ENCODE data around the gene TRIM72.
"Not testable (repeated sequence)": the region's sequence is repeated elsewhere in the genome, so short reads cannot be mapped to it uniquely, and the experiment has no call there.

Gene TRIM72

GRCh38 chr16:31225193-31225592 is 11.3 kb downstream of the TRIM72 start:
- Histone ChIP-seq H3K4me3 (no peak overlapping the region), H3K9ac (ENCODE audit: insufficient read length) (no peak overlapping the region)
- TF ChIP-seq EZH2 (IDR thresholded peaks at IDR 0.05) = no peak
- TF ChIP-seq POLR2AphosphoS5 (IDR thresholded peaks at IDR 0.05; ENCODE audit: borderline replicate concordance, low read depth, low read length) = no peak
- TF ChIP-seq FOXP2 (optimal IDR thresholded peaks at IDR 0.05; ENCODE audit: control extremely low read depth, extremely low read length, insufficient read depth) = no peak

GRCh38 chr16:31228206-31228605 is 14.3 kb downstream of the TRIM72 start:
- H3K4me3 ChIP-seq = no peak overlapping the region
- H3K9me3 ChIP-seq (ENCODE audit: low read depth, low read length) = no peaks in the 10 kb centered on the region
- H3K36me3 ChIP-seq (ENCODE audit: insufficient read depth, low read length) = no peaks in the 10 kb centered on the region
- no peak overlapping the region for H3K9ac ChIP-seq (ENCODE audit: insufficient read length)
- no peak for TF ChIP-seq FOXP2 (optimal IDR thresholded peaks at IDR 0.05; ENCODE audit: control extremely low read depth, extremely low read length, insufficient read depth)
- no peak for TF ChIP-seq POLR2AphosphoS5 (IDR thresholded peaks at IDR 0.05; ENCODE audit: borderline replicate concordance, low read depth, low read length)
- no peak for TF ChIP-seq EZH2 (IDR thresholded peaks at IDR 0.05)
- DNase-seq (ENCODE audit: low read depth, low spot score) = no peak
- H3K27ac ChIP-seq = no peak overlapping the region

More at GRCh38 chr16:31225193-31225592, 11.3 kb downstream of the TRIM72 start:
- Histone ChIP-seq H3K36me3 (ENCODE audit: insufficient read depth, low read length) (no peaks in the 10 kb centered on the region), H3K27ac (no peak overlapping the region), H3K9me3 (ENCODE audit: low read depth, low read length) (no peaks in the 10 kb centered on the region)
- no peak for DNase-seq (ENCODE audit: low read depth, low spot score)

- no peak for TF ChIP-seq EZH2 (IDR thresholded peaks at IDR 0.05)
- no peak for TF ChIP-seq POLR2AphosphoS5 (IDR thresholded peaks at IDR 0.05; ENCODE audit: borderline replicate concordance, low read depth, low read length)
- no peak for TF ChIP-seq FOXP2 (optimal IDR thresholded peaks at IDR 0.05; ENCODE audit: control extremely low read depth, extremely low read length, insufficient read depth)
- Histone ChIP-seq H3K36me3 (ENCODE audit: insufficient read depth, low read length) (no peaks in the 10 kb centered on the region), H3K27ac (no peak overlapping the region), H3K4me3 (no peak overlapping the region), H3K9me3 (ENCODE audit: low read depth, low read length) (no peaks in the 10 kb centered on the region), H3K9ac (ENCODE audit: insufficient read length) (no peak overlapping the region)
- DNase-seq (ENCODE audit: low read depth, low spot score) = no peak
Measured at GRCh38 chr16:31229501-31229900, 15.6 kb downstream of the TRIM72 start.

GRCh38 chr16:31238041-31238440 is 24.1 kb downstream of the TRIM72 start:
- Histone ChIP-seq H3K36me3 (ENCODE audit: insufficient read depth, low read length) (no peaks in the 10 kb centered on the region), H3K9ac (ENCODE audit: insufficient read length) (no peak overlapping the region), H3K9me3 (ENCODE audit: low read depth, low read length) (no peaks in the 10 kb centered on the region), H3K27ac (no peak overlapping the region), H3K4me3 (no peak overlapping the region)
- DNase-seq (ENCODE audit: low read depth, low spot score) = no peak
- TF ChIP-seq FOXP2 (optimal IDR thresholded peaks at IDR 0.05; ENCODE audit: control extremely low read depth, extremely low read length, insufficient read depth) = no peak
- no peak for TF ChIP-seq EZH2 (IDR thresholded peaks at IDR 0.05)
- no peak for TF ChIP-seq POLR2AphosphoS5 (IDR thresholded peaks at IDR 0.05; ENCODE audit: borderline replicate concordance, low read depth, low read length)

- Histone ChIP-seq H3K9me3 (ENCODE audit: low read depth, low read length) (no peaks in the 10 kb centered on the region), H3K9ac (ENCODE audit: insufficient read length) (no peak overlapping the region), H3K36me3 (ENCODE audit: insufficient read depth, low read length) (no peaks in the 10 kb centered on the region), H3K27ac (peak overlapping the region; percentile 58), H3K4me3 (peak overlapping the region; percentile 11; the same call in 1 of the 2 replicates)
- TF ChIP-seq POLR2AphosphoS5 (IDR thresholded peaks at IDR 0.05; ENCODE audit: borderline replicate concordance, low read depth, low read length) (no peak), EZH2 (IDR thresholded peaks at IDR 0.05) (no peak), FOXP2 (optimal IDR thresholded peaks at IDR 0.05; ENCODE audit: control extremely low read depth, extremely low read length, insufficient read depth) (no peak)
- DNase-seq (ENCODE audit: low read depth, low spot score) = no peak
Measured at GRCh38 chr16:31242206-31242605, 28.3 kb downstream of the TRIM72 start.

- H3K27ac ChIP-seq = no peak overlapping the region
- no peak overlapping the region for H3K9ac ChIP-seq (ENCODE audit: insufficient read length)
- DNase-seq (ENCODE audit: low read depth, low spot score) = no peak
Measured at GRCh38 chr16:31243734-31244670, 30.1 kb downstream of the TRIM72 start.

GRCh38 chr16:31245598-31245997 is 31.7 kb downstream of the TRIM72 start:
- H3K9me3 ChIP-seq (ENCODE audit: low read depth, low read length); H3K9ac ChIP-seq (ENCODE audit: insufficient read length); H3K36me3 ChIP-seq (ENCODE audit: insufficient read depth, low read length); DNase-seq (ENCODE audit: low read depth, low spot score); H3K4me3 ChIP-seq; H3K27ac ChIP-seq: not testable (repeated sequence)

More at GRCh38 chr16:31243734-31244670, 30.1 kb downstream of the TRIM72 start:
- no peaks in the 10 kb centered on the region for H3K9me3 ChIP-seq (ENCODE audit: low read depth, low read length)
- no peaks in the 10 kb centered on the region for H3K36me3 ChIP-seq (ENCODE audit: insufficient read depth, low read length)
- TF ChIP-seq POLR2AphosphoS5 (IDR thresholded peaks at IDR 0.05; ENCODE audit: borderline replicate concordance, low read depth, low read length) = no peak
- no peak for TF ChIP-seq FOXP2 (optimal IDR thresholded peaks at IDR 0.05; ENCODE audit: control extremely low read depth, extremely low read length, insufficient read depth)
- no peak for TF ChIP-seq EZH2 (IDR thresholded peaks at IDR 0.05)
- H3K4me3 ChIP-seq = no peak overlapping the region

- Histone ChIP-seq H3K27ac (no peak overlapping the region), H3K9me3 (ENCODE audit: low read depth, low read length) (no peaks in the 10 kb centered on the region), H3K9ac (ENCODE audit: insufficient read length) (no peak overlapping the region), H3K36me3 (ENCODE audit: insufficient read depth, low read length) (no peaks in the 10 kb centered on the region), H3K4me3 (no peak overlapping the region)
- no peak for DNase-seq (ENCODE audit: low read depth, low spot score)
- TF ChIP-seq FOXP2 (optimal IDR thresholded peaks at IDR 0.05; ENCODE audit: control extremely low read depth, extremely low read length, insufficient read depth) (no peak), EZH2 (IDR thresholded peaks at IDR 0.05) (no peak), POLR2AphosphoS5 (IDR thresholded peaks at IDR 0.05; ENCODE audit: borderline replicate concordance, low read depth, low read length) (no peak)
Measured at GRCh38 chr16:31246296-31246695, 32.4 kb downstream of the TRIM72 start.
